Choroid plexus epithelial cell (primary cell): ENCODE measurements around the gene GNPTAB.
A peak's percentile ranks its signal among the peaks of the same experiment; 100 is the strongest.

Source experiments
- DNase-seq: peaks from one replicate; pipeline ENCODE4 v3.0.0-alpha.2; 2010; ENCODE audit warnings: low read depth
- H3K4me3 ChIP-seq: 2 replicates; pipeline ENCODE4 v1.5.1; 2011; ENCODE audit warnings: low read depth, mild to moderate bottlenecking, control low read depth, low read length, moderate library complexity
- CTCF ChIP-seq: conservative IDR thresholded peaks from 2 replicates; pipeline ENCODE4 v1.5.1; 2011; ENCODE audit warnings: low read depth, mild to moderate bottlenecking, control low read depth, inconsistent platforms, low read length, moderate library complexity

The GNPTAB gene

GRCh38 chr12:101761781-101762180 is 69.0 kb downstream of the GNPTAB start:
- no peak for DNase-seq
- no peak overlapping the region for H3K4me3 ChIP-seq
- TF ChIP-seq CTCF, result no peak

GRCh38 chr12:101761350-101761749 is 69.4 kb downstream of the GNPTAB start:
- no peak for TF ChIP-seq CTCF
- DNase-seq, result peak; percentile 79
- no peak overlapping the region for H3K4me3 ChIP-seq

- TF ChIP-seq CTCF, result peak; percentile 78
- DNase-seq, result peak; percentile 66
- H3K4me3 ChIP-seq, result no peak overlapping the region
These were observed 71.2 kb downstream of the GNPTAB start for GRCh38 chr12:101759396-101760047.

GRCh38 chr12:101750152-101750551 is 80.6 kb downstream of the GNPTAB start:
- no peak for TF ChIP-seq CTCF
- no peak overlapping the region for H3K4me3 ChIP-seq
- DNase-seq, result no peak

- DNase-seq, result no peak
- no peak for TF ChIP-seq CTCF
- no peak overlapping the region for H3K4me3 ChIP-seq
These were observed 81.1 kb downstream of the GNPTAB start for GRCh38 chr12:101749657-101750056.

- no peak overlapping the region for H3K4me3 ChIP-seq
- TF ChIP-seq CTCF, result no peak
- no peak for DNase-seq
These were observed 81.9 kb downstream of the GNPTAB start for GRCh38 chr12:101748907-101749306.

- no peak for DNase-seq
- no peak for TF ChIP-seq CTCF
- H3K4me3 ChIP-seq, result no peak overlapping the region
These were observed 83.1 kb downstream of the GNPTAB start for GRCh38 chr12:101747697-101748096.
